Renal pelvis (tissue), 4 donors: ENCODE results near the gene GAST. TPM values are rescaled to one million over a fixed set of nuclear protein-coding genes. Genes with fewer than 3 reads are reported as not detected.

ENCODE experiments used
- DNase-seq: peaks from one replicate; pipeline ENCODE4 v3.0.0-alpha.2; 2013
- polyA plus RNA-seq, 3 donors: library from polyadenylated mRNA; unstranded; fragments of 120-200 nt; gene quantifications; one replicate each; pipeline ENCODE4 v1.2.1, GENCODE V29; 2013; ENCODE audit not compliant: insufficient read length in 3 of 3

The GAST gene
- polyA plus RNA-seq, 3 donors, result not detected

GRCh38 chr17:41707803-41708669, 4.1 kb upstream of the GAST start:
- no peak for DNase-seq

DNA sequence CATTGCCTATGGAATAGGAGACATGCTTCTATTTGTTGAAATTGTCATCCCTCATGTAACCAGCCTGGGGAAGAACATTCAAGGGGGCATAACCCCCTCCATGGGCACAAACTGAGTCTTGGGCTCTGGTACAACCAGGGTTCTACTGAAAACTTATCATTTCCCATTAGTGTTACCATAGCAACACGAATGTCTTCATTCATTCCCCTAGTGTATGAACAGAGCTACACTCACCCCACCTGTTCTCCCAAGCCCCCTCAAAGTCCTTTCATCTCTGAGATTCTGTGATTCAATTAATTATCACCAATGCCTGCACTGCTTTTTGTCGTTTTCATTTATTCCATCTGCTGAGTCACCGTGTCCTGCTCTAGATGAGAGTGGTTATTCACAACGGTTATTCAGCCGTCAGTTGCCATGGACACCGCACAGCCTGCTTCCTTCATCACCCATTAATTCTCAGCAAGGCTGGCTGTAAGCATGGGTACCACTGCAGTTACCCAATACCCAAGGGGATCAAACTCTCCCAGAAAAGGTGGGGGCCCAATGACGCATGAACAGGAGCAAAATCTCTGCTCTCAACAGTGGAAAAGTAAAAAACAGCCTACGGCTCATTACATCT, 1.6 kb upstream of the GAST start:
- DNase-seq, result no peak

DNA sequence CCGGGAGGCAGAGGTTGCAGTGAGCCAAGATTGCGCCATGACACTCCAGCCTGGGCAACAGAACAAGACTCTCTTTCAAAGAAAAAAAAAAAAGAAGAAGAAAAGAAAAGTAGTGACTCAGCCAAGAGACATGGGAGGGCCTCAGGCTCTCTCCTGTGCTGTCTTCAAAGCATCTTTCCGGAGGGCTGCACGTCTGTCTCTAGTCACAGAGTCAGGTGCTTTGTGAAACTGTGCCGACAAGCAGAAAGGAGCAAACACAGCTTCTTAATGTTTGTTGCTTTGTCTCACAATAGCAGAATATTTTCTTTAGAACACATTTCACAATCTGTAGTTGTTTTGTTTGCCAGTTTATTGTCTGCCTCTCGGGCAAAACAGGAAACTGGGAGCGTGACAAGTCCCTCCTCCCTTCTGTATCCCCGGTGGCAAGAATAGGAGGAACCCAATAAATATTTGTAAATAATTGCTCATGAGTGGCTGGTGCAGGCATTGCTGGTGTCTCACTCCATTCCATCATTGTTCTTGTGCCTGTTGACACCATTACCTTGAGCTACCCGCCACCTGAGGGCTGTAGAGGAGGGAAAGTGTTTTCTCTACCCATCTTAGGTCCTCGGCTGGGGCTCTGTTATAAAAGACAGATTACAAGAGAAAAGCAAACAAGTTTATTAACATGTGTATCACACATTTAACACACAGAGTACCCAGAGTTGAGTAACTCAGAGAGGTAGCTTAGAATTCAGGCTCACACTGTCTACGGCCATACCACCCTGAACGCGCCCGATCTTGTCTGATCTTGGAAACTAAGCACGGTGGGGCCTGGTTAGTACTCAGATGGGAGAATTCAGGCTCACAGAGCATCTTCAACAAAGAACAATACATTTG, 5.5 kb downstream of the GAST start:
- DNase-seq, result no peak

GRCh38 chr17:41718287-41718645, 6.1 kb downstream of the GAST start:
- DNase-seq, result no peak

GRCh38 chr17:41722231-41722630, 10.1 kb downstream of the GAST start:
- no peak for DNase-seq

GRCh38 chr17:41723801-41724475, 11.8 kb downstream of the GAST start:
- DNase-seq, result no peak

GRCh38 chr17:41724476-41725050, 12.4 kb downstream of the GAST start:
- DNase-seq, result no peak

GRCh38 chr17:41725134-41725533, 13.0 kb downstream of the GAST start:
- no peak for DNase-seq

GRCh38 chr17:41728056-41728455, 15.9 kb downstream of the GAST start:
- no peak for DNase-seq

DNA sequence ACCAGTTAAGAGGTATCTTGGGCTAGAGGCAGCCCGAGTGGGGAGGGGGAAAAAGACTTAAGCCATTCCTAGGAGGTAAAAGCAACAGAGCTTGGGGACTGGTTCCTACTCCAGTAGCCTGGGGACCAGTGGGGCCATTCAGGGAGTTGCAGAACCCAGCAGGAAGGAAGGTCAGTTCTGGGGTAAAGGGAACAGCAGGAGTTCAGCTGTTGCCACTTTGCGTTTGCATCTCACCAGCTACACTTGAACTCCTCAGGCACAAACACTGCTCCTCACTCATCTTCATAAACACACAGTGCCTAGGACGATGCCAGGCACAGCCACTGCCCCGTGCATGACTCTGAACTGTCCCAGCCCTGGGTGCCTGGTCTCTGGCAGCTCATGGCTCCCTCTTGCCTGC, 18.3 kb downstream of the GAST start:
- no peak for DNase-seq

DNA sequence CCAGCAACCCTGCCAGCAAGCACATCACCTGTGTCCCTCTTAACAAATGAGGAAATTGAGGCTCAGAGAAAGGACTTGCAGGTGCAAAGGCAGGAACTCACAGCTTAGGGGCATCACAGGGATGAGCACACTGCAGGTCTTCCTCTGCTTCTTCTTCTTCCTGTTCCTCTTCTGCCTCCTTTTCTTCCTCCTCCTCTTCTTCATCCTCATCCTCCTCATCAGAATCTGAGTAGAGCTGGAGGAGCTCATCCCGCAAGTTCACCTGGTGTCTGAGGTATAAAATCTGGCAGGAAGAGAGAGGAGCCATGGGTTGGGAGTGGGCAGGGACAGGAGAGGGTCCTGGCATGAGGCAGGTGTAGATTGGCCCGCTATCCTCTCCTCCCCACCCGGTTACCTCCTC, 19.7 kb downstream of the GAST start:
- no peak for DNase-seq

- DNase-seq, result no peak
Measured at GRCh38 chr17:41733348-41734138, 21.4 kb downstream of the GAST start.

GRCh38 chr17:41734139-41734948, 22.2 kb downstream of the GAST start, which contains the start of gene HAP1:
Gene HAP1, minus strand, starts transcription at chr17:41734643. Its CDS starts 9 bp downstream, at chr17:41734634.
- DNase-seq, result peak; percentile 36

- DNase-seq, result peak; percentile 23
Measured at GRCh38 chr17:41734949-41735313, 22.8 kb downstream of the GAST start.

DNA sequence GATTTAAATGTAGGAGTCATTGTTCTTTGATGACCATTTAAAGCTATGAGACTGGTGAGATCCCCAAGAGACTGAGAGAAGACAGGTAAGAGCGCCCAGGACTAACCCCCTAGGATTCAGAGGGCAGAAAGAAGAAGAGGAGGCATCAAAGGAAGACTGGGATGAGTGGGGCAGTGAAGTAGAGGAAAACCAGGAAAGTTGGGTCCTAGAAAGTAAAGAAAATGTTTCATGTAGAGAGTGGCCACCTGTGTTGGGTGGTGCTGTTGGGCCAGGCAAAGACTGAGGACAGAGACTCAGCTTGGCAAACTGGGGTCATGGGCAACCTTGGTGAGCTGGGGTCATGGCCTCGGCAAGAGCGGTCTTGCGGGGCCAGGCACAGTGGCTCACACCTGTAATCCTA, 23.6 kb downstream of the GAST start:
- no peak for DNase-seq

- no peak for DNase-seq
Measured at GRCh38 chr17:41736983-41737679, 25.0 kb downstream of the GAST start.

DNA sequence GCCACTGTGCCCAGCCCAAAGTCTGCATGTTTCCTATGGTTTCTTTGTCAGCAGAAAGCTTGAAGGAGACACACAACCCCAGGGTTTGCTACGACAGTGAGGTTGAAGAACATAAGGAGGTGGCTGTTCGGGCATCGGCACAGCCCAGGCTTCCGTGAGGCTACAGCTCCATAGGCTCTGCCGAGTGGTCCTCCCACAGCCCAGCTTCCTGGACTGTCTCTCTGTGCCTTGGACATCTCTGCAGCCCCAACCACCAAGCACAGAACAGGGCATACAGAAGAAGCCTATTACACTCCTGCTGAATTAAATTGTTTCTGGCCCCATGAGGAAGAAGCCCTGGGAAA, 25.5 kb downstream of the GAST start:
- DNase-seq, result no peak

DNA sequence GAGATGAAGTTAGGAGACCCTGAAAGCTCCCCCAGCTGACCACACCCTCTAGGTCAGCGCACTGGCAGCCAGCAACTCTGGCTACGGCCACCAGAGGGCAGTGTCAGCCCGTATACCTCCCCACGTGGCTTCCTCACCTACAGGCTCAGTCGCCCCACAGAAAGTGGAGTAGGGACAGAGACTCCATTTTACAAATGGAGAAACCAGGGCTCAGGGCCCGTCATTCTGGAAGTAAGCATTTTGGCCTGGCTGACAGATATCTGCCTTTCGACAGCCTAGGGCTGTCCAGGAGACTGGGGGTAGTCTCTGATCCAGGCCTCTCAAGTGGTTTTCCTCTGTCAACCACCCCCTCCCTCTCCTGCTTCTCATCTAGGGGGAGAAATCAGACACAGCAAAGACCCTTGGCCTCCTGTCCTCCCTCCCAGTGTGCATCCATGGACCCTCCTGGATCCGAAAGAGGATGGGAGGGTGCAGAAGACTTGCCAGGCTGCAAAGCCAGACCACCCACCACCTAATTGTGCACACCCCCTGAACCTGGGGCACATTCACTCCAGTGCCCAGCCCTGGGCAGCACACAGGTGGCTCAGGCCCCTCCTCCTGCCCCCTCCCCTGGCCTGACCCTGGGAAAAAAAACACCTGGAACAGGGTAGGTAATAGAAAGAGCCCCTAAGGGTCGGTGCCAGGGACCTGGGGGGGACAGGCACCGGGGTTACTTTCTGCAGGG, 26.1 kb downstream of the GAST start:
- DNase-seq, result peak; percentile 82

DNA sequence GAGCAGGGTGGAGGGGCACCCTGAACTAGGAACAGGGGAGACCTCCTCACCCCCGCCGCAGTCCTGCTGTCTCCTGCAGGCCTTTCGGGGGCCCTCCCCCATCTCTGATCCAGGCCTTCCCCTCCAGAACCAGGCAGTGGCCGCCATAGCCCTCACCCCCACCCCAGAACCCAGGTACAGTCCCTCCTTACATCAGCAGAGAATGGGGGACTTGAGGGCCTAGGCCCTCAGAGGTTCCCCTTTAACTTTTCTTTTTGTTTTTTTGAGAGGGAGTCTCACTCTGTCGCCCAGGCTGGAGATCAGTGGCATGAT, 26.6 kb downstream of the GAST start:
- DNase-seq, result no peak
